HCT116 (cell line): ENCODE measurements around the gene FBN1. TPM values are rescaled to one million over a fixed set of nuclear protein-coding genes. Genes with fewer than 3 reads are reported as not detected.

Experiments
- ATAC-seq: fragments of 200-7000 bp; cut with Tn5 transposase; 2 replicates; pipeline ENCODE4 v1.9.1; 2020; ENCODE audit warnings: mild to moderate bottlenecking, moderate library complexity
- BruUV-seq: library from RNA; stranded (reverse); fragments of 400-500 nt; replicated peaks from 2 replicates; lab custom pipeline; 2021; lab: Mats Ljungman, UMichigan
- CTCF ChIA-PET: fragments of 300-600 bp; sonication (Branson Sonifier 250); formaldehyde crosslinking; loops from one replicate; lab custom pipeline; 2021; ENCODE audit warnings: antibody characterized with exemption; lab: Charles Lee
- POLR2A ChIA-PET: fragments of 300-600, 350-600 bp; sonication (Branson Sonifier 250); formaldehyde crosslinking; loops from one replicate; lab custom pipeline; 2021; ENCODE audit warnings: antibody characterized with exemption; lab: Charles Lee
- RAD21 ChIA-PET, 2 experiments: fragments of 300-600 bp; sonication (Branson Sonifier 250); formaldehyde crosslinking; loops; one replicate each; lab custom pipeline; 2023; ENCODE audit warnings: low total read pairs in 2 of 2; ENCODE audit not compliant: uncharacterized antibody in 2 of 2, unreplicated experiment in 2 of 2, low non-redundant PET in 1 of 2; lab: Charles Lee
- DNase-seq: peaks from one replicate; pipeline ENCODE4 v3.0.0-alpha.2; 2010; ENCODE audit warnings: low read depth, low spot score
- H2AFZ ChIP-seq: fragments of 200-600 bp; shearing (Covaris generic), sonication (generic); 2 replicates; pipeline ENCODE4 v1.6.1; 2017; ENCODE audit warnings: low read depth, mixed run types, mixed read lengths, antibody characterized with exemption, low read length; ENCODE audit not compliant: poor library complexity, severe bottlenecking
- H3K27ac ChIP-seq: 2 replicates; pipeline ENCODE4 v1.5.1; 2012; ENCODE audit warnings: low read depth, low read length
- H3K27me3 ChIP-seq: fragments of 200-600 bp; sonication (generic); 2 replicates; pipeline ENCODE4 v1.6.1; 2016; ENCODE audit warnings: mixed run types, low read length, mixed read lengths; ENCODE audit not compliant: insufficient read depth
- H3K36me3 ChIP-seq, 2 experiments: fragments of 200-500 bp in 1 of 2; fragments of 200-600 bp in 1 of 2; sonication (Bioruptor generic) in 1 of 2; sonication (generic) in 1 of 2; 2 replicates each; pipeline versions ENCODE4 v1.5.1 to v1.6.1; 2014 to 2016; ENCODE audit warnings: low read length in 2 of 2, inconsistent platforms in 1 of 2, mixed read lengths in 1 of 2, mixed run types in 1 of 2; ENCODE audit not compliant: insufficient read depth in 2 of 2, control insufficient read depth in 1 of 2
- H3K4me1 ChIP-seq, 2 experiments: fragments of 200-600 bp in 1 of 2; sonication (generic) in 1 of 2; 2 replicates each; pipeline versions ENCODE4 v1.5.1 to v1.6.1; 2012 to 2017; ENCODE audit warnings: low read length in 2 of 2, inconsistent platforms in 1 of 2, mild to moderate bottlenecking in 1 of 2, mixed read lengths in 1 of 2, mixed run types in 1 of 2, moderate library complexity in 1 of 2; ENCODE audit not compliant: insufficient read depth in 2 of 2, control insufficient read depth in 1 of 2
- H3K4me2 ChIP-seq: fragments of 200-600 bp; sonication (generic); 2 replicates; pipeline ENCODE4 v1.6.1; 2017; ENCODE audit warnings: mixed run types, low read length, mixed read lengths
- H3K4me3 ChIP-seq, 2 experiments: fragments of 200-600 bp in 1 of 2; sonication (generic) in 1 of 2; replicated peaks in 1 of 2; 2 replicates each; pipeline ENCODE4 v1.5.1; 2011 to 2016; ENCODE audit warnings: low read length in 2 of 2, control low read depth in 1 of 2, low read depth in 1 of 2, mild to moderate bottlenecking in 1 of 2, mixed read lengths in 1 of 2, mixed run types in 1 of 2
- H3K79me2 ChIP-seq: fragments of 200-600 bp; sonication (generic); 2 replicates; pipeline ENCODE4 v1.6.1; 2017; ENCODE audit warnings: mild to moderate bottlenecking, mixed run types, low read length, moderate library complexity, mixed read lengths; ENCODE audit not compliant: insufficient read depth
- H3K9ac ChIP-seq: fragments of 200-600 bp; sonication (generic); 2 replicates; pipeline ENCODE4 v1.6.1; 2016; ENCODE audit warnings: low read length, mixed read lengths
- H3K9me2 ChIP-seq: fragments of 200-600 bp; sonication (generic), shearing (Covaris generic); 2 replicates; pipeline ENCODE4 v1.6.1; 2017; ENCODE audit warnings: mixed run types, mild to moderate bottlenecking, moderate library complexity; ENCODE audit not compliant: insufficient read depth
- H3K9me3 ChIP-seq, 2 experiments: fragments of 200-500 bp in 1 of 2; fragments of 200-600 bp in 1 of 2; sonication (Bioruptor generic) in 1 of 2; sonication (generic) in 1 of 2; 2 replicates each; pipeline ENCODE4 v1.6.1; 2014 to 2017; ENCODE audit warnings: low read length in 2 of 2, mixed read lengths in 2 of 2, inconsistent platforms in 1 of 2, low read depth in 1 of 2, mild to moderate bottlenecking in 1 of 2, mixed run types in 1 of 2, moderate library complexity in 1 of 2; ENCODE audit not compliant: control insufficient read depth in 1 of 2, insufficient read depth in 1 of 2
- H4K20me1 ChIP-seq: fragments of 200-600 bp; sonication (generic), shearing (Covaris generic); 2 replicates; pipeline ENCODE4 v1.6.1; 2017; ENCODE audit warnings: mixed run types, mild to moderate bottlenecking, moderate library complexity; ENCODE audit not compliant: insufficient read depth
- CBX3 ChIP-seq: IDR thresholded peaks from 2 replicates; pipeline ENCODE4 v1.6.1; 2012; ENCODE audit warnings: low read depth
- CEBPB ChIP-seq: IDR thresholded peaks from 2 replicates; pipeline ENCODE4 v1.6.1; 2012; ENCODE audit warnings: low read depth
- EGR1 ChIP-seq: IDR thresholded peaks from 2 replicates; pipeline ENCODE4 v1.6.1; 2012; ENCODE audit warnings: low read depth
- ELF1 ChIP-seq: IDR thresholded peaks from 2 replicates; pipeline ENCODE4 v1.6.1; 2012; ENCODE audit warnings: low read depth, borderline replicate concordance
- EZH2 ChIP-seq: fragments of 200-600 bp; sonication (generic); IDR thresholded peaks from 2 replicates; pipeline ENCODE4 v1.6.1; 2017; ENCODE audit warnings: antibody characterized with exemption, mixed run types
- FOSL1 ChIP-seq: IDR thresholded peaks from 2 replicates; pipeline ENCODE4 v1.6.1; 2012; ENCODE audit warnings: low read depth
- POLR2AphosphoS5 ChIP-seq: IDR thresholded peaks from 2 replicates; pipeline ENCODE4 v1.6.1; 2011; ENCODE audit warnings: mild to moderate bottlenecking, low read depth, low read length, moderate library complexity
- RAD21 ChIP-seq: IDR thresholded peaks from 2 replicates; pipeline ENCODE4 v1.6.1; 2012; ENCODE audit warnings: low read depth, mild to moderate bottlenecking
- SP1 ChIP-seq: IDR thresholded peaks from 2 replicates; pipeline ENCODE4 v1.6.1; 2012; ENCODE audit warnings: low read depth
- SRF ChIP-seq: IDR thresholded peaks from 2 replicates; pipeline ENCODE4 v1.6.1; 2012; ENCODE audit warnings: low read depth
- TCF7L2 ChIP-seq: IDR thresholded peaks from 2 replicates; pipeline ENCODE4 v1.7.0; 2011; ENCODE audit warnings: borderline replicate concordance, inconsistent platforms; ENCODE audit not compliant: insufficient read depth, insufficient read length; ENCODE audit errors: extremely low read depth
- YY1 ChIP-seq: IDR thresholded peaks from 2 replicates; pipeline ENCODE4 v1.6.1; 2011; ENCODE audit warnings: low read length, low read depth, moderate library complexity, mild to moderate bottlenecking; ENCODE audit not compliant: insufficient replicate concordance; ENCODE audit errors: extremely low read depth
- ZBTB33 ChIP-seq: IDR thresholded peaks from 2 replicates; pipeline ENCODE4 v1.6.1; 2011; ENCODE audit warnings: mild to moderate bottlenecking, low read length, moderate library complexity; ENCODE audit not compliant: insufficient replicate concordance; ENCODE audit errors: extremely low read depth
- ZFX ChIP-seq: fragments of 450-650 bp; IDR thresholded peaks from 2 replicates; pipeline ENCODE4 v1.6.1; 2017
- intact Hi-C: fragments of 100-400 bp; cut with micrococcal nuclease; formaldehyde crosslinking; loops from 2 replicates; pipeline ENCODE4 v1.10.0; 2022
- total RNA-seq: library from RNA; stranded (reverse); gene quantifications from one replicate; pipeline ENCODE4 v1.2.1, GENCODE V29; 2021; ENCODE audit not compliant: unreplicated experiment

Gene FBN1
- total RNA-seq, 1 experiment from 2014 or later = 1.7 TPM

DNA sequence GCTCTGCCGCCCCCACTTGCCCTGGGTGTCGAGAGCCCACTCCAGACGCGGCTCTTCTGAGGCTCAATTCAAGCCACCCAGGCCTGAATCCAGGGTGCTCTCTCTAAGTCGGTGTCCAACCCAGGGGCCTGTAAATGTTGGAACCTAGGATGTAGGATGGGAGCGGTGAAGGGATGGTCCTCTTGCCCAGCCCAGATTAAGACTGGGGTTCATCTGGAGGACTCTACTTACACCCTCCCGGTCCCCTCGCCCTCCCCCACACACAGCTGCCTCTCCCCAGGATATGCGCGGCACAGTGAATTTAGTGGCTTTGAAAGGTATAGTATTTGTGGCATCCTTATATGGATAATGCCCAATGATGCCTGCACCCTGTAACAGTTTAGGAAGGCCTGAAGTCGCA lies 822 bp upstream of the FBN1 start:
- H3K79me2 ChIP-seq = no peaks in the 10 kb centered on the region
- ATAC-seq = no peak
- H4K20me1 ChIP-seq = no peaks in the 10 kb centered on the region
- H3K9ac ChIP-seq = no peak overlapping the region
- H3K9me3 ChIP-seq = no peaks in the 10 kb centered on the region
- POLR2A ChIA-PET = no interaction called here
- intact Hi-C loops = no loop called here
- no peak overlapping the region for H3K4me2 ChIP-seq
- no peaks in the 10 kb centered on the region for H3K36me3 ChIP-seq
- no TSS peak for BruUV-seq
- H3K27ac ChIP-seq = no peak overlapping the region
- no peaks in the 10 kb centered on the region; the same call in 1 of the 2 replicates for H3K9me2 ChIP-seq
- RAD21 ChIA-PET = no interaction called here
- TF ChIP-seq RAD21 (no peak), ZBTB33 (no peak), TCF7L2 (no peak), EGR1 (no peak), EZH2 (no peak), YY1 (no peak), CBX3 (no peak), FOSL1 (no peak), POLR2AphosphoS5 (no peak), ELF1 (no peak), SRF (no peak), CEBPB (no peak), SP1 (no peak), ZFX (no peak)
- CTCF ChIA-PET = no interaction called here
- H3K4me1 ChIP-seq = no peaks in the 10 kb centered on the region; a peak in 1 of 4 replicates
- DNase-seq = no peak
- H2AFZ ChIP-seq = no peak overlapping the region
- no peak overlapping the region for H3K4me3 ChIP-seq
- no peaks in the 10 kb centered on the region for H3K27me3 ChIP-seq
